CD14-positive monocyte (primary cell): Measurements from ENCODE around the gene CPD. TPM values are rescaled to one million over a fixed set of nuclear protein-coding genes. Genes with fewer than 3 reads are reported as not detected.

Source experiments
- DNase-seq, 3 donors: peaks; one replicate each; pipeline ENCODE4 v3.0.0-alpha.2; 2011 to 2022
- H2AFZ ChIP-seq: 2 replicates; pipeline ENCODE4 v1.6.0; 2012; ENCODE audit warnings: mild to moderate bottlenecking, low read depth, low read length, inconsistent platforms; ENCODE audit not compliant: insufficient read depth, poor library complexity, severe bottlenecking
- H3K27ac ChIP-seq, 2 donors: 1 replicate in 1 of 2; 2 replicates in 1 of 2; pipeline ENCODE4 v1.5.1; 2012 to 2013; ENCODE audit warnings: low read length in 2 of 2, control low read depth in 1 of 2, inconsistent platforms in 1 of 2, low read depth in 1 of 2, mild to moderate bottlenecking in 1 of 2
- H3K27me3 ChIP-seq, 2 donors: one replicate each; pipeline versions ENCODE4 v1.6.0 to v1.6.1; 2011 to 2013; ENCODE audit warnings: low read length in 2 of 2; ENCODE audit not compliant: control insufficient read depth in 2 of 2, insufficient read depth in 2 of 2
- H3K36me3 ChIP-seq, 2 donors: replicated peaks in 1 of 2; 1 replicate in 1 of 2; 2 replicates in 1 of 2; pipeline versions ENCODE4 v1.5.1 to v1.6.1; 2012 to 2013; ENCODE audit warnings: low read length in 2 of 2, control low read depth in 1 of 2, inconsistent platforms in 1 of 2, mild to moderate bottlenecking in 1 of 2; ENCODE audit not compliant: insufficient read depth in 2 of 2, control insufficient read depth in 1 of 2
- H3K4me1 ChIP-seq, 2 donors: 1 replicate in 1 of 2; 2 replicates in 1 of 2; pipeline versions ENCODE4 v1.5.1 to v1.6.1; 2012 to 2013; ENCODE audit warnings: low read length in 2 of 2, control low read depth in 1 of 2, inconsistent platforms in 1 of 2, mild to moderate bottlenecking in 1 of 2, moderate library complexity in 1 of 2; ENCODE audit not compliant: insufficient read depth in 2 of 2, control insufficient read depth in 1 of 2
- H3K4me2 ChIP-seq: replicated peaks from 2 replicates; pipeline ENCODE3; 2012; ENCODE audit warnings: low read length, moderate library complexity, mild to moderate bottlenecking; ENCODE audit not compliant: poor library complexity, severe bottlenecking; ENCODE audit errors: extremely low read depth
- H3K4me3 ChIP-seq, 3 experiments: fragments of 200-600 bp in 1 of 3; sonication (generic) in 1 of 3; replicated peaks in 1 of 3; 1 replicate in 2 of 3; 2 replicates in 1 of 3; pipeline ENCODE4 v1.5.1; 2011 to 2013; ENCODE audit warnings: low read length in 3 of 3, mild to moderate bottlenecking in 3 of 3, control low read depth in 2 of 3, low read depth in 2 of 3, inconsistent platforms in 1 of 3, moderate library complexity in 1 of 3
- H3K79me2 ChIP-seq: 2 replicates; pipeline ENCODE4 v1.6.0; 2012; ENCODE audit warnings: mild to moderate bottlenecking, control low read depth, inconsistent platforms, low read length, moderate library complexity; ENCODE audit not compliant: insufficient read depth
- H3K9ac ChIP-seq: 2 replicates; pipeline ENCODE4 v1.6.0; 2017; ENCODE audit warnings: low read length, mild to moderate bottlenecking; ENCODE audit not compliant: insufficient read depth, poor library complexity, severe bottlenecking
- H3K9me3 ChIP-seq, 2 donors: replicated peaks in 1 of 2; 1 replicate in 1 of 2; 2 replicates in 1 of 2; pipeline versions ENCODE4 v1.5.1 to v1.6.1; 2012 to 2013; ENCODE audit warnings: low read length in 2 of 2, control low read depth in 1 of 2; ENCODE audit not compliant: control insufficient read depth in 1 of 2, insufficient read depth in 1 of 2
- H4K20me1 ChIP-seq: 2 replicates; pipeline ENCODE4 v1.6.0; 2012; ENCODE audit warnings: mild to moderate bottlenecking, low read length, control low read depth, moderate library complexity; ENCODE audit not compliant: insufficient read depth
- H3K27ac Mint-ChIP-seq, 7 donors: one replicate each; pipeline ENCODE4 v1.8.0; 2020; ENCODE audit warnings: mild to moderate bottlenecking in 7 of 7, mixed read lengths in 7 of 7, moderate library complexity in 6 of 7, inconsistent platforms in 2 of 7
- H3K27me3 Mint-ChIP-seq, 3 donors: one replicate each; pipeline ENCODE4 v1.8.0; 2021 to 2022; ENCODE audit warnings: low read depth in 3 of 3, mild to moderate bottlenecking in 3 of 3, mixed read lengths in 3 of 3, moderate library complexity in 3 of 3, inconsistent platforms in 1 of 3
- H3K36me3 Mint-ChIP-seq, 2 donors: one replicate each; pipeline ENCODE4 v1.8.0; 2020; ENCODE audit warnings: mixed read lengths in 2 of 2, inconsistent platforms in 1 of 2, mild to moderate bottlenecking in 1 of 2
- H3K4me1 Mint-ChIP-seq: one replicate; pipeline ENCODE4 v1.8.0; 2020; ENCODE audit warnings: mild to moderate bottlenecking, mixed read lengths
- H3K4me3 Mint-ChIP-seq, 2 donors: one replicate each; pipeline ENCODE4 v1.8.0; 2020; ENCODE audit warnings: mild to moderate bottlenecking in 2 of 2, mixed read lengths in 2 of 2, moderate library complexity in 1 of 2
- H3K9me3 Mint-ChIP-seq, 7 donors: one replicate each; pipeline ENCODE4 v1.8.0; 2020 to 2022; ENCODE audit warnings: mixed read lengths in 7 of 7, mild to moderate bottlenecking in 6 of 7, moderate library complexity in 6 of 7, inconsistent platforms in 2 of 7
- WGBS: methylation state at CpG from one replicate; pipeline ENCODE4 v1.1.5; 2013; ENCODE audit warnings: missing lambda C conversion rate; ENCODE audit not compliant: insufficient coverage; 5-methylcytosine and 5-hydroxymethylcytosine counted together
- intact Hi-C, 2 donors: fragments of 100-400 bp; cut with micrococcal nuclease; formaldehyde crosslinking; loops; one replicate each; pipeline versions ENCODE4 v1.15.0 to v1.15.1; 2023
- polyA plus RNA-seq, 3 donors: library from polyadenylated mRNA; depleted of rRNA in 1 of 3; unstranded in 2 of 3; stranded (reverse) in 1 of 3; fragments of 300-500 nt in 2 of 3; fragments of >200 nt in 1 of 3; fragmentation: Illumina TruSeq in 2 of 3; gene quantifications; 1 replicate in 2 of 3; 2 replicates in 1 of 3; pipeline ENCODE4 v1.2.3, GENCODE V29; 2012 to 2021
- TF ChIP-seq, protein P1 (sequence below): fragments of 200-600 bp; IDR thresholded peaks from one replicate; pipeline ENCODE4 v1.8.0; 2022; ENCODE audit warnings: antibody characterized with exemption, mild to moderate bottlenecking

The CPD gene
- polyA plus RNA-seq, 3 donors, result 9.2 to 47.0 (median 32.2) TPM

DNA sequence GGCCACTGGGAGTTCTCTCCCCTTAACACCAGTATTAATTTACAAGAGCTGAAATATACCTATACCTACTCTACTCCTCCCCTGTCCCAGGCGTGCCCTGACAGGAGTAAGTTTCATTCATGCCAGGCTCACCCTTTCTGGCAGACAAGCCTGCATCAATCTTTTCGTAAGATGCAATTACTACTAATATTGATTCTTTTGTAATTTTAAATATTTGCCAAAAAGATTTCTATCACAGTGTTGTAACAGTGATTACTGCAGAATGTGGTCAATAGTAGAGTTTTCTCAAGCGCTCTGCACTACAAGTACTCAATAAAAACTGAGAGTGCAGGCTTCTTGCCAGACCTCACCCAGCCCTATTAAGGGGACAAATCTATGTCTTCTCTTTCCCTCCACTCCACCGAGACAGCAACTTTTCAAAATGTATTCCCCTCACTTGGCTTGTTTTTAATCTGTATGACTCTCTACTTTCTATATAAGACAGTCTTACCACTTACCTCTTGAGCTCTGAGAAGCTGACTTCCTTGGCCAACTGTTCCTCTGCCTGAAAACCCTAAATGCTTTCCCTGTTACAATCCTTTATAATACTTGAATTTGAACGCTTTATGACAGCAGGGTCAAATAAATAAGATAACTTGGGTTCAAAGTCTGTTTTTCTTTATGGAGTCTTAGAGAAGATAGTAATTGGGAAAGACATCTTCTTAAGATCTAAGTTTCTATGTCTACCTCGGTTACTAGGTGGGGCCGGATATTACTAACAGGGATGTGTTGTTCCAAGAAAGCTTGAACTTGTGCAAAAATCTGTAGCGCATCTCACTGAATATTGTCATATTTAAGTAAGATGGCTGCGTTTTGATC lies 45.0 kb upstream of the CPD start, which contains the start of gene TMIGD1:
Gene TMIGD1 (minus strand): TSS at position 555 of the 858 bp plus-strand sequence. CDS start 1,924 bp downstream, outside the sequence.
- Histone ChIP-seq H4K20me1 (no peaks in the 10 kb centered on the region), H3K36me3 (no peaks in the 10 kb centered on the region), H2AFZ (peak within 1 kb of the TSS; percentile 56), H3K27ac (no peak within 1 kb of the TSS), H3K4me3 (no peak within 1 kb of the TSS), H3K4me2 (no peak within 1 kb of the TSS), H3K9ac (no peak within 1 kb of the TSS), H3K9me3 (peaks cover 0 to 4% of the 10 kb centered on the region in 2 donors), H3K4me1 (peaks cover 11 to 16% of the 10 kb centered on the region in 2 donors), H3K27me3 (no peaks in the 10 kb centered on the region), H3K79me2 (no peaks in the 10 kb centered on the region)
- Mint-ChIP-seq H3K4me1 (peaks cover 26% of the 10 kb centered on the region), H3K9me3 (peaks cover 2 to 14% (median 7%) of the 10 kb centered on the region in 7 donors), H3K27me3 (peaks cover 1 to 8% (median 5%) of the 10 kb centered on the region in 3 donors), H3K36me3 (no peaks in the 10 kb centered on the region), H3K27ac (no peak within 1 kb of the TSS), H3K4me3 (no peak within 1 kb of the TSS)
- 93% methylated on average over 4 of the region's 9 CpGs for WGBS
- intact Hi-C loops, result loop anchor here in 1 of 2 donors (10.0 kb wide), 1 partner anchor 209 kb away; no protein-coding TSS in a partner anchor
- TF ChIP-seq, protein P1, sequence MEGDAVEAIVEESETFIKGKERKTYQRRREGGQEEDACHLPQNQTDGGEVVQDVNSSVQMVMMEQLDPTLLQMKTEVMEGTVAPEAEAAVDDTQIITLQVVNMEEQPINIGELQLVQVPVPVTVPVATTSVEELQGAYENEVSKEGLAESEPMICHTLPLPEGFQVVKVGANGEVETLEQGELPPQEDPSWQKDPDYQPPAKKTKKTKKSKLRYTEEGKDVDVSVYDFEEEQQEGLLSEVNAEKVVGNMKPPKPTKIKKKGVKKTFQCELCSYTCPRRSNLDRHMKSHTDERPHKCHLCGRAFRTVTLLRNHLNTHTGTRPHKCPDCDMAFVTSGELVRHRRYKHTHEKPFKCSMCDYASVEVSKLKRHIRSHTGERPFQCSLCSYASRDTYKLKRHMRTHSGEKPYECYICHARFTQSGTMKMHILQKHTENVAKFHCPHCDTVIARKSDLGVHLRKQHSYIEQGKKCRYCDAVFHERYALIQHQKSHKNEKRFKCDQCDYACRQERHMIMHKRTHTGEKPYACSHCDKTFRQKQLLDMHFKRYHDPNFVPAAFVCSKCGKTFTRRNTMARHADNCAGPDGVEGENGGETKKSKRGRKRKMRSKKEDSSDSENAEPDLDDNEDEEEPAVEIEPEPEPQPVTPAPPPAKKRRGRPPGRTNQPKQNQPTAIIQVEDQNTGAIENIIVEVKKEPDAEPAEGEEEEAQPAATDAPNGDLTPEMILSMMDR, result no peak
- DNase-seq, result no peak

DNA sequence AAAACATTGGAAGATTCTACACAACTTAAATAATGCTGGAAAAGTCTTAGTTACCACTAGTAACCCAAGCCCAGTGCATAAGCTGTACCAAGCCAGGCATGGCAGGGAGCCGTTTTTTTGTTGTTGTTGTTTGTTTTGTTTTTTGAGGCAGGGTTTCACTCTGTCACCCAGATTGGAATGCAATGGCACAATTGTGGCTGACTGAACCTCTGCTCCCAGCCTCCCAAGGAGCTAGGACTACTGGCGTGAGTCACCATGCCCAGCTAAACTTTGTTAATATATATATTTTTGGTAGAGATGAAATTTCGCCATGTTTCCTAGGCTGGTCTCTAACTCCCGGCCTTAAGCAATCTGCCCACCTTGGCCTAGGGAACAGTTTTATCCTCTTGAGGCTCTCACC lies 44.3 kb upstream of the CPD start:
- DNase-seq, result no peak
- TF ChIP-seq, protein P1, result no peak
- Mint-ChIP-seq H3K36me3 (no peaks in the 10 kb centered on the region), H3K4me1 (peaks cover 31% of the 10 kb centered on the region), H3K27me3 (peaks cover 1 to 6% (median 5%) of the 10 kb centered on the region in 3 donors), H3K9me3 (peaks cover 2 to 14% (median 7%) of the 10 kb centered on the region in 7 donors), H3K27ac (no peak overlapping the region), H3K4me3 (no peak overlapping the region)
- Histone ChIP-seq H3K4me3 (no peak overlapping the region), H3K79me2 (no peaks in the 10 kb centered on the region), H3K4me2 (no peak overlapping the region), H3K9me3 (peaks cover 0 to 4% of the 10 kb centered on the region in 2 donors), H3K27ac (no peak overlapping the region), H3K36me3 (no peaks in the 10 kb centered on the region), H3K27me3 (no peaks in the 10 kb centered on the region), H3K9ac (no peak overlapping the region), H3K4me1 (peaks cover 16 to 21% of the 10 kb centered on the region in 2 donors), H4K20me1 (no peaks in the 10 kb centered on the region), H2AFZ (no peak overlapping the region)
- intact Hi-C loops, result loop anchor here in 1 of 2 donors (10.0 kb wide), 1 partner anchor 210 kb away; no protein-coding TSS in a partner anchor
- WGBS, result no CpG with 5 or more reads among the region's 4 CpGs
